Duodenal mucosa (tissue), 2 donors: ENCODE measurements around the gene SF3B6.

Experiments used
- H3K27ac ChIP-seq: one replicate; pipeline ENCODE4 v1.7.0; 2013; ENCODE audit warnings: low read depth, low read length
- H3K27me3 ChIP-seq, 2 donors: one replicate each; pipeline ENCODE4 v1.7.0; 2013; ENCODE audit warnings: low read length in 2 of 2, control low read depth in 1 of 2; ENCODE audit not compliant: insufficient read depth in 2 of 2, control insufficient read depth in 1 of 2
- H3K36me3 ChIP-seq, 2 donors: one replicate each; pipeline ENCODE4 v1.7.0; 2013; ENCODE audit warnings: low read length in 2 of 2, control low read depth in 1 of 2; ENCODE audit not compliant: insufficient read depth in 2 of 2, control insufficient read depth in 1 of 2
- H3K4me1 ChIP-seq, 2 donors: one replicate each; pipeline ENCODE4 v1.7.0; 2013; ENCODE audit warnings: low read length in 2 of 2, control low read depth in 1 of 2; ENCODE audit not compliant: insufficient read depth in 2 of 2, control insufficient read depth in 1 of 2
- H3K4me3 ChIP-seq, 2 donors: one replicate each; pipeline ENCODE4 v1.7.0; 2013; ENCODE audit warnings: low read length in 2 of 2, low read depth in 1 of 2
- H3K9ac ChIP-seq, 2 donors: one replicate each; pipeline ENCODE4 v1.7.0; 2013; ENCODE audit warnings: low read length in 2 of 2, low read depth in 1 of 2
- H3K9me3 ChIP-seq, 2 donors: one replicate each; pipeline ENCODE4 v1.7.0; 2013; ENCODE audit warnings: low read length in 2 of 2, control low read depth in 1 of 2; ENCODE audit not compliant: control insufficient read depth in 1 of 2

Gene SF3B6

DNA sequence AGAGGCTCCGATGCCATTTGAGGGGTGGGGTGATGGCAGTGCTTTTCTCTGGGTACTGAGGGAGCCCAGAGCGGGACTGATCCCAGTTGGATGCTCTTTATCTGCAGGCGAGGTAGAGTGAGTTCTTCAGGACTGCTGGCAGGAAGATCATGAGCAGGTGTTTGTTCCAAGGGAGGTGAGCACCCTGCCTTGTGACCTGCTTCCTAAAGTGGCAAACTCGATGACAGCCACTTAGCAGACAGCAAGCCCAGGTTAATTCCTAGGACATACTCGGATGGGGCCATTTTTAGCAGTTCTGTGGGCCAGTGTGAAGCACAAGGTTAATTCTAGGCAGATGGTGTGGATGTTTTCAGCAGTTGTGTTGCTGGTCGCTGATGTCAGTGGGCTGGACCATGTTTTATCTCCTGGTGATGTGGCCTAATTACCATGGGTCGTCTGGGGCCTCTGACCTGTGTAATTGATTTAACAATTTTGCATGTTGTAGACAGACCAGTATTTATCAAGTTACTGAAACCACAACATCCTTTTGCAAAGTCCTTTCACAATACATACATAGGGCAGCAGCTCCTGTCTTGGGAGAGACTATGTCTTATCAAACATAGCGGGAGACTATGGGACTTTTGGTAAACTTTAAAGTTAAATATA lies 21.6 kb downstream of the SF3B6 start:
- peaks cover 0 to 5% of the 10 kb centered on the region in 2 donors for H3K4me1 ChIP-seq
- no peak overlapping the region for H3K4me3 ChIP-seq
- H3K9ac ChIP-seq: no peak overlapping the region
- peaks cover 0 to 4% of the 10 kb centered on the region in 2 donors for H3K36me3 ChIP-seq
- no peak overlapping the region for H3K27ac ChIP-seq
- H3K9me3 ChIP-seq: no peaks in the 10 kb centered on the region
- no peaks in the 10 kb centered on the region for H3K27me3 ChIP-seq

DNA sequence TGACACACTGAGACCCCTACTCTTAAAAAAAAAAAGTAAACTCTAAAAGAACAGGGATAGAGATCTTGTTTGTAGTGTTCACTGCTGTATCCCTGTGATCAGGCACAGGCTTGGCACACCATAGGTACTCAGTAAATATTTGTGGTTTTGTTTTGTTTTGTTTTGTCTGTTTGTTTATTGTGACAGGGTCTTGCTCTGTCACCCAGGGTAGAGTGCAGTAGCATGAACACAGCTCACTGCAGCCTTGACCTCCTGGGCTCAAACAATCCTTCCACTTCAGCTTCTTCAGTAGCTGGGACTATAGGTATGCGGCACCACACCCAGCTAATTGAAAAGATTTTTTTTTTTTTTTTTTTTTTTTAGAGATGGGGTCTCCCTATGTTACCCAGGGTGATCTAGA lies 23.2 kb downstream of the SF3B6 start:
- Histone ChIP-seq H3K27me3 (peaks cover 0 to 3% of the 10 kb centered on the region in 2 donors), H3K36me3 (peaks cover 0 to 4% of the 10 kb centered on the region in 2 donors), H3K4me1 (peaks cover 5 to 10% of the 10 kb centered on the region in 2 donors), H3K27ac (no peak overlapping the region), H3K9me3 (no peaks in the 10 kb centered on the region), H3K4me3 (no peak overlapping the region), H3K9ac (no peak overlapping the region)

DNA sequence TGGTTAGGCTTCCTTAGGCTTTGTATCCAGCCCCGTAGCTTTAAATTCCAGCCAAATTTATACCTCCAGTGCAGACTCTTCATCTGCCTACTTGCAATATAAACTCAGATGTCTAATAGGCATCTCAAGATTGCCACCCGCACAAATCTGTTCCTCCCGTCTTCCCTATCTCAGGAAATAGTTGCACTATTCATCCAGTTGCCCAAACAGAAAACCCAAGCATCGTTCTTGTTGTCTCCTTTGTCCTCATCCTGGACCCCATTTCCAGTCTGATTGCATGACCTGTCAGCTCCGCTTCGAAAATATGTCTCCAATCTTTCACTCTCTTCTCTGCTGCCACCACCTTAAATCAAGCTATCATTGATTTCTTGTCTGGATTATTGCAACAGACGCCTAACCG lies 24.3 kb downstream of the SF3B6 start:
- Histone ChIP-seq H3K9ac (no peak overlapping the region), H3K4me1 (peaks cover 9 to 15% of the 10 kb centered on the region in 2 donors), H3K27ac (no peak overlapping the region), H3K36me3 (peaks cover 0 to 4% of the 10 kb centered on the region in 2 donors), H3K4me3 (no peak overlapping the region), H3K9me3 (no peaks in the 10 kb centered on the region), H3K27me3 (peaks cover 0 to 3% of the 10 kb centered on the region in 2 donors)

DNA sequence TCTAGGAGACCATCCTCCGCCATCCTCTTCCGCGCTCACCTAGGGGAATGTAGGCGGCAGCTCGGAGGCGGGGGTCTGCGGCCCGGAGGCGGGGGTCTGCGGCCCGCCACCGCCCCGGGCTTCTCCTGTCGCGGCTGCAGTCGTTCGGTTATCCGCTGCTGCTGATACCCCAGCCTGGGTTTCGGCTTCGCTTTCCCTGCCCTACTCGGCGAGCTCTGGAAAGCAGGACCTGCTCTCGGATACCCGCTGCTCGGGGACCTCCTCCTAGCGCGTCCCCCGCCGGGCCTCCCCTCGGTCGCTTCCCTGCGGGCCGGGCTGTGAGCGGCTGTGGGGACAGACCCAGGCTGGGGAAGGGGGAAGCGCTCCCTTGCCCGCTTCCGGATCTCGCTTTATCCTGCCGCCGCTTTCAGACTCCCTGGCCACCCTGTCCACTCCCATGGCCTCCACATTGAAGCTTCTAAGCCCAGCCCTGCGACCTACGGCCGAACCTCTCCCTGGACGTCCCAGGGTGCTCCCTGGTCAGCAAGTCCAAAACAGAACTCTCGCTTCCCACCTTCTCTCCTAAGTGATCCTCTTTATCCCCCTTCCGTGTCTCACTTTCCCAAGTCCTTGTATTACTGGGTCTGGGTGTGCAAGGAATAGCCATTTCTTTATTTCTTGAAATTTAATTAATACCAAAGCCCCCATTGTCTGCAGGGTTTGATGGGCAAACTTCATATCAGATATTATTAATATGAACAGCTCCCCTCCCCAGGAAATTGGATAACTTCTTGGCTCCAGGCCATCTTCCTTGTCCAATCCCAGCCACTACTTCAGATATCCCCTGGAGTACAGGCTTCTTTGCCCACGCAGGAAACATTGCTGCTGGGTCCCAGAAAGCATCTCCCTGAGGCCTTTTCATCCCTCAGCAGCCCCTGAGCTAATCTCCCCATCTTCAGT lies 25.8 kb downstream of the SF3B6 start:
- Histone ChIP-seq H3K9ac (peak overlapping the region; percentile 67 to 72), H3K27me3 (peaks cover 0 to 3% of the 10 kb centered on the region in 2 donors), H3K4me3 (peak overlapping the region; percentile 68 to 69), H3K4me1 (peaks cover 14 to 15% of the 10 kb centered on the region in 2 donors), H3K9me3 (no peaks in the 10 kb centered on the region), H3K36me3 (no peaks in the 10 kb centered on the region), H3K27ac (no peak overlapping the region)

DNA sequence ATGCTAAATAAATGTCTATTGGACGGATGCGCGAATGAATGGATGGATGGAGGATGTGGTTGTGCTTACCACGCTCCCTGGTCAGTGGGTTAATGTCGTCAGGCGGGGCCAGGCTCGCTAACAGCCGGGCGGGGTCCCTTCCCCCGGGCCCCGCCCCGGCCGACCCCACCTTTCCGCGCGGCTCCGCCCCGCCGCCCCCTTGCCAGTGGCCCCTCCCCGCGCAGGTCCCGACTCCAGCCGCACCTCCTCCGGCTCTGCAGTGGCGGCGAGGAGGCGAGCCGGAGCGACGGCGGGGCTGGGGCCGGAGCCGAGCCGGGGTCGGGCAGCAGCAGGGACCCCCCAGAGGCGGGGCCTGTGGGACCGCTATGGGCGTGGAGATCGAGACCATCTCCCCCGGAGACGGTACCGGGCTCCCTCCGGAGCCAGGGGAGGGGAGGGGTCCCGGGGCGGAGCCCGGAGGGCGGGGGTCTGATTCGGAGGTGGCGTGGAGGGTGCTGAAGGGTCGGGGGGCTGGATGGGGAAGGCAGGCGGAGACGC lies 26.6 kb downstream of the SF3B6 start, which contains the start of gene FKBP1B:
Gene FKBP1B (plus strand): TSS at position 257 of the 537 bp plus-strand sequence. CDS start 109 bp downstream, at position 366.
- no peaks in the 10 kb centered on the region for H3K36me3 ChIP-seq
- H3K4me1 ChIP-seq: peaks cover 14 to 15% of the 10 kb centered on the region in 2 donors
- H3K4me3 ChIP-seq: peak within 1 kb of the TSS; percentile 68 to 69
- H3K27ac ChIP-seq: no peak within 1 kb of the TSS
- H3K9ac ChIP-seq: peak within 1 kb of the TSS; percentile 67 to 72
- peaks cover 0 to 3% of the 10 kb centered on the region in 2 donors for H3K27me3 ChIP-seq
- H3K9me3 ChIP-seq: no peaks in the 10 kb centered on the region

DNA sequence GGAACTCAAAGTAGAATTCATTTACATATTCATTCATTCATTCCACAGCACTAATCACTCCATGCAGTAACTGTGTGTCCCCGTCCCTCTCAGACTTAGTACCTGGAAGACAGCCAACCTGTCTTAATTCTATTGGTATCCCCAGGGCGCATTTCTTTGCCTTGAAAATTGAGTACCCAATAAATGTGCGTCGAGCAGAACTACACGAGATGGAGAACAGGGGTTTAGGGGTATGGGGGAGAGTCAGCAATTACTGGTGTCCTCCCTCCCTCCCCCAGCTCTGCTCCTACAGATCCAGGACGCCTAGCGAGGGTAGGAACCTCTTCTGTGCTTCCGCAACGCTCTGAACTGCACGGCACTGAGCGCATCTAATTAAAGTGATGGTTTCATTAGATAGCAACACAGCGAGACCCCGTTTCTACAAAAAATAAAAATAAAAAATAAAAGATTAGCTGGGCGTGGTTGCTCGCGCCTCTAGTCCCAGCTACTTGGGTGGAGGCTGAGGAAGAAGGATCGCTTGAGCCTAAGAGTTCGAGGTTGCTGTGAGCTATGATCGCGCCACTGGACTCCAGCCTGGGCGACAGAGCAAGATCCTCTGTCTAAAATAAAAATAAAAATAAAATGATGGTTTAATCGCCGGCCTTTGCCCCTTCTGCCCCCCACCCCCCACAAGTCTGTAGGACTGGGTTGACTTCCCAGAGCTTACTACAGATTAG lies 27.2 kb downstream of the SF3B6 start:
- no peaks in the 10 kb centered on the region for H3K36me3 ChIP-seq
- no peak overlapping the region for H3K27ac ChIP-seq
- H3K4me3 ChIP-seq: peak overlapping the region; percentile 68 to 69
- H3K4me1 ChIP-seq: peaks cover 14 to 15% of the 10 kb centered on the region in 2 donors
- H3K9me3 ChIP-seq: no peaks in the 10 kb centered on the region
- peaks cover 0 to 3% of the 10 kb centered on the region in 2 donors for H3K27me3 ChIP-seq
- H3K9ac ChIP-seq: no peak overlapping the region

DNA sequence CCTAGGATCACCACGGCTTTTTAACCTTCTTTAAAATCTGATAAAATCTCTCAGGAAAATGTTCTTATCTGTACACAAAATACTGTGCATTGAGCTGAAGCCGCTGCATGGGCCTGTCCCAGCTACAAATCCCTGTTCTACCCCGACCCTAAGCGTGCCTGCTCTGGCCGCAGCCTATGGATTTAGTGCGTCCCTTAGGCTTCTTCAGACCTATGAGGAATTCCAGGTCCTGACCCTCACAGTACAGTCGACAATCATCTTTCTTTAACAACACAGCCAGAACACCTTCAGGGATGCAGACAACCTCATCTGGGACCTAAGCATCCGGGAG lies 28.5 kb downstream of the SF3B6 start:
- Histone ChIP-seq H3K36me3 (no peaks in the 10 kb centered on the region), H3K9ac (peak overlapping the region in 1 of 2 donors; percentile 14), H3K4me1 (peaks cover 14 to 15% of the 10 kb centered on the region in 2 donors), H3K4me3 (peak overlapping the region in 1 of 2 donors; percentile 56), H3K27ac (no peak overlapping the region), H3K27me3 (peaks cover 0 to 3% of the 10 kb centered on the region in 2 donors), H3K9me3 (no peaks in the 10 kb centered on the region)

DNA sequence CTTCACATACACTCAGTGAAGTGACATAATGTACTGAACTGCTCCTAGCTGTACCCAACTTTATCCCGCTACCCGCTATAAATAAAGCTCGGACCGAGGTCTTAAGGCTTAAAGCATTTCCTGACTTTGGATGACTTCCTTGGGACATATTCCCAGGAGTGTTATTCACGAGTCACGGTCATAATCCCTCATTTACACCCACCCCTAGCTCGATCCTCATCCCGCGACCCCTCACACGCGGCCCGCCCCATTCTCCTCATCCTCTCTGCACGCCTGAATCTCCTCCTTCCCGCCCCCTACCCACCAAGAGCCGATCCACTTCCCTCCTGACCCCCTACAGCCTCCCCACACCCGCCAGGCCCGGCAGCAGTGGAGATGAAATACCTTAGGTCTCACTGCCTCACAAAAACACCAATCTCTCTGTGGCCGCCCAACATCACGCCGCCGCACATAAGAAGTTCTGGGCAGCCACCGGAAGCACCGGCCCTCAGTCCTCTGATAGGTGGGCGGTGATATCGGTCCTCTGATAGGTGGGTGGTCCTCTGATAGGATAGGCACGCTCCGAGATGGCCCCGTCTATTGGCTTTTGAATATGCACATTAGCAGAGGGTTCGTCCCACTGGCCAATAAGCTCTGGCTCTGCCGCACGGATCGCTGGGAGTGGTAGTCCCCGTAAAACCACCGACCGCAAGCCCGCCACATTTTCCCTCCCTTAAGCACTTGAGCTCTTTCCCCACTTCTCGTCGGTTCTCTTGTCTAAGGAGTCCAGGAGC lies 29.0 kb downstream of the SF3B6 start, which contains the start of gene WDCP:
Gene WDCP (minus strand): TSS at position 462 of the 773 bp plus-strand sequence. CDS start 7,897 bp downstream, outside the sequence.
- no peaks in the 10 kb centered on the region for H3K9me3 ChIP-seq
- peaks cover 0 to 3% of the 10 kb centered on the region in 2 donors for H3K27me3 ChIP-seq
- H3K36me3 ChIP-seq: no peaks in the 10 kb centered on the region
- H3K9ac ChIP-seq: peak within 1 kb of the TSS; percentile 65 to 74
- H3K27ac ChIP-seq: no peak within 1 kb of the TSS
- peak within 1 kb of the TSS; percentile 79 to 85 for H3K4me3 ChIP-seq
- H3K4me1 ChIP-seq: peaks cover 14 to 15% of the 10 kb centered on the region in 2 donors

DNA sequence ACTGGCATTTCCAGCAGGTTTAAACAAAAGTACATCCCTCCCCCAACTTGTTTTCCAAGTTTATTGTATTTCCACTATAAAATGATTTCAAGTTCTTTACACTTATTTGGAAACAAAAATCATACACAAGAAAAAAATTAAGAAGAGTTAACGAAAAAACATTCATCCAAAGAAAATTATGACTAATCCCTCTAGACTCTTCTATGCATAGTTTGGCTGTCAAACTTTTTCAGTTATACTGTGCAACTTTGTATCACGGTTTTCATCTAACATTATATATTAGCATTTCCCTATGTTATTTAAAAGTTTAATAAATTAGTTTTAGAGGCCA lies 29.6 kb downstream of the SF3B6 start:
- Histone ChIP-seq H3K9me3 (no peaks in the 10 kb centered on the region), H3K4me1 (peaks cover 14 to 15% of the 10 kb centered on the region in 2 donors), H3K4me3 (peak overlapping the region; percentile 79 to 85), H3K9ac (peak overlapping the region; percentile 65 to 74), H3K27me3 (peaks cover 0 to 3% of the 10 kb centered on the region in 2 donors), H3K36me3 (no peaks in the 10 kb centered on the region), H3K27ac (no peak overlapping the region)
